T-helper 1 cell treated with Interleukin-12 subunit alpha and Interleukin-12 subunit beta and Interleukin-4 antibody, amounts not matched to agents 30 μg/mL and 1 μg/mL, for 36 hours (primary cell): ENCODE measurements around the gene NIPAL1.

Experiments used
- H3K27ac Mint-ChIP-seq: one replicate; pipeline ENCODE4 v1.8.0; 2021; ENCODE audit warnings: mild to moderate bottlenecking, mixed read lengths
- H3K27me3 Mint-ChIP-seq: one replicate; pipeline ENCODE4 v1.8.0; 2021; ENCODE audit warnings: low read depth, mixed read lengths
- H3K36me3 Mint-ChIP-seq: one replicate; pipeline ENCODE4 v1.8.0; 2021; ENCODE audit warnings: low read depth, mixed read lengths
- H3K4me1 Mint-ChIP-seq: one replicate; pipeline ENCODE4 v1.8.0; 2021; ENCODE audit warnings: low read depth, mixed read lengths
- H3K4me3 Mint-ChIP-seq: one replicate; pipeline ENCODE4 v1.8.0; 2021; ENCODE audit warnings: mild to moderate bottlenecking, moderate library complexity, mixed read lengths
- H3K9me3 Mint-ChIP-seq: one replicate; pipeline ENCODE4 v1.8.0; 2021; ENCODE audit warnings: mixed read lengths

The NIPAL1 gene

GRCh38 chr4:48015216-48015615 is 1.4 kb upstream of the NIPAL1 start:
- Mint-ChIP-seq H3K4me1 (peaks cover 11% of the 10 kb centered on the region), H3K9me3 (peaks cover 7% of the 10 kb centered on the region), H3K4me3 (no peak overlapping the region), H3K27ac (no peak overlapping the region), H3K36me3 (no peaks in the 10 kb centered on the region), H3K27me3 (peaks cover 41% of the 10 kb centered on the region)

GRCh38 chr4:48015678-48016077 is 894 bp upstream of the NIPAL1 start:
- Mint-ChIP-seq H3K9me3 (peaks cover 7% of the 10 kb centered on the region), H3K27ac (no peak overlapping the region), H3K36me3 (no peaks in the 10 kb centered on the region), H3K4me3 (peak overlapping the region; percentile 82), H3K27me3 (peaks cover 41% of the 10 kb centered on the region), H3K4me1 (peaks cover 11% of the 10 kb centered on the region)

- Mint-ChIP-seq H3K4me1 (peaks cover 11% of the 10 kb centered on the region), H3K9me3 (no peaks in the 10 kb centered on the region), H3K36me3 (no peaks in the 10 kb centered on the region), H3K4me3 (peak overlapping the region; percentile 41), H3K27me3 (peaks cover 45% of the 10 kb centered on the region), H3K27ac (no peak overlapping the region)
Measured at GRCh38 chr4:48017108-48017571, 568 bp downstream of the NIPAL1 start.

GRCh38 chr4:48018112-48018511 is 1.5 kb downstream of the NIPAL1 start:
- H3K9me3 Mint-ChIP-seq = no peaks in the 10 kb centered on the region
- H3K4me1 Mint-ChIP-seq = peaks cover 11% of the 10 kb centered on the region
- H3K27ac Mint-ChIP-seq = no peak overlapping the region
- H3K27me3 Mint-ChIP-seq = peaks cover 46% of the 10 kb centered on the region
- no peak overlapping the region for H3K4me3 Mint-ChIP-seq
- H3K36me3 Mint-ChIP-seq = no peaks in the 10 kb centered on the region

GRCh38 chr4:48021100-48021499 is 4.5 kb downstream of the NIPAL1 start:
- peaks cover 3% of the 10 kb centered on the region for H3K36me3 Mint-ChIP-seq
- no peak overlapping the region for H3K27ac Mint-ChIP-seq
- peaks cover 34% of the 10 kb centered on the region for H3K27me3 Mint-ChIP-seq
- no peaks in the 10 kb centered on the region for H3K9me3 Mint-ChIP-seq
- no peak overlapping the region for H3K4me3 Mint-ChIP-seq
- peaks cover 7% of the 10 kb centered on the region for H3K4me1 Mint-ChIP-seq

GRCh38 chr4:48022192-48022799 is 5.7 kb downstream of the NIPAL1 start:
- H3K27ac Mint-ChIP-seq = no peak overlapping the region
- no peak overlapping the region for H3K4me3 Mint-ChIP-seq
- peaks cover 32% of the 10 kb centered on the region for H3K27me3 Mint-ChIP-seq
- H3K9me3 Mint-ChIP-seq = no peaks in the 10 kb centered on the region
- H3K36me3 Mint-ChIP-seq = peaks cover 3% of the 10 kb centered on the region
- peaks cover 3% of the 10 kb centered on the region for H3K4me1 Mint-ChIP-seq

- H3K36me3 Mint-ChIP-seq = peaks cover 3% of the 10 kb centered on the region
- H3K27ac Mint-ChIP-seq = no peak overlapping the region
- H3K4me1 Mint-ChIP-seq = peaks cover 3% of the 10 kb centered on the region
- H3K4me3 Mint-ChIP-seq = no peak overlapping the region
- H3K27me3 Mint-ChIP-seq = peaks cover 12% of the 10 kb centered on the region
- H3K9me3 Mint-ChIP-seq = no peaks in the 10 kb centered on the region
Measured at GRCh38 chr4:48024522-48024921, 8.0 kb downstream of the NIPAL1 start.

- no peaks in the 10 kb centered on the region for H3K9me3 Mint-ChIP-seq
Measured at GRCh38 chr4:48025005-48025404, 8.4 kb downstream of the NIPAL1 start.

GRCh38 chr4:48027653-48028052 is 11.1 kb downstream of the NIPAL1 start:
- H3K36me3 Mint-ChIP-seq = peaks cover 3% of the 10 kb centered on the region
- H3K4me3 Mint-ChIP-seq = no peak overlapping the region
- H3K9me3 Mint-ChIP-seq = no peaks in the 10 kb centered on the region
- no peak overlapping the region for H3K27ac Mint-ChIP-seq
- H3K27me3 Mint-ChIP-seq = peaks cover 3% of the 10 kb centered on the region
- peaks cover 3% of the 10 kb centered on the region for H3K4me1 Mint-ChIP-seq

More at GRCh38 chr4:48025005-48025404, 8.4 kb downstream of the NIPAL1 start:
- H3K4me1 Mint-ChIP-seq = peaks cover 3% of the 10 kb centered on the region
- peaks cover 10% of the 10 kb centered on the region for H3K27me3 Mint-ChIP-seq
- H3K4me3 Mint-ChIP-seq = no peak overlapping the region
- H3K36me3 Mint-ChIP-seq = peaks cover 3% of the 10 kb centered on the region
- no peak overlapping the region for H3K27ac Mint-ChIP-seq

GRCh38 chr4:48028696-48029095 is 12.1 kb downstream of the NIPAL1 start:
- no peak overlapping the region for H3K4me3 Mint-ChIP-seq
- no peaks in the 10 kb centered on the region for H3K9me3 Mint-ChIP-seq
- H3K27me3 Mint-ChIP-seq = peaks cover 1% of the 10 kb centered on the region
- no peaks in the 10 kb centered on the region for H3K36me3 Mint-ChIP-seq
- H3K4me1 Mint-ChIP-seq = peaks cover 4% of the 10 kb centered on the region
- H3K27ac Mint-ChIP-seq = no peak overlapping the region

- Mint-ChIP-seq H3K4me1 (peaks cover 7% of the 10 kb centered on the region), H3K9me3 (no peaks in the 10 kb centered on the region), H3K4me3 (no peak overlapping the region), H3K36me3 (no peaks in the 10 kb centered on the region), H3K27me3 (peaks cover 3% of the 10 kb centered on the region), H3K27ac (no peak overlapping the region)
Measured at GRCh38 chr4:48030470-48030869, 13.9 kb downstream of the NIPAL1 start.

- no peak overlapping the region for H3K27ac Mint-ChIP-seq
- peaks cover 3% of the 10 kb centered on the region for H3K27me3 Mint-ChIP-seq
- H3K4me1 Mint-ChIP-seq = peaks cover 15% of the 10 kb centered on the region
- no peaks in the 10 kb centered on the region for H3K9me3 Mint-ChIP-seq
- no peaks in the 10 kb centered on the region for H3K36me3 Mint-ChIP-seq
- no peak overlapping the region for H3K4me3 Mint-ChIP-seq
Measured at GRCh38 chr4:48031802-48032525, 15.4 kb downstream of the NIPAL1 start.

GRCh38 chr4:48032721-48033120 is 16.1 kb downstream of the NIPAL1 start:
- Mint-ChIP-seq H3K27me3 (peaks cover 3% of the 10 kb centered on the region), H3K27ac (no peak overlapping the region), H3K4me1 (peaks cover 15% of the 10 kb centered on the region), H3K9me3 (no peaks in the 10 kb centered on the region), H3K4me3 (no peak overlapping the region), H3K36me3 (no peaks in the 10 kb centered on the region)

GRCh38 chr4:48033412-48033811 is 16.8 kb downstream of the NIPAL1 start:
- Mint-ChIP-seq H3K4me3 (no peak overlapping the region), H3K27me3 (peaks cover 3% of the 10 kb centered on the region), H3K36me3 (no peaks in the 10 kb centered on the region), H3K27ac (no peak overlapping the region), H3K4me1 (peaks cover 15% of the 10 kb centered on the region), H3K9me3 (no peaks in the 10 kb centered on the region)

GRCh38 chr4:48033825-48034413 is 17.3 kb downstream of the NIPAL1 start:
- Mint-ChIP-seq H3K9me3 (no peaks in the 10 kb centered on the region), H3K36me3 (no peaks in the 10 kb centered on the region), H3K27ac (no peak overlapping the region), H3K4me3 (no peak overlapping the region), H3K27me3 (peaks cover 3% of the 10 kb centered on the region), H3K4me1 (peaks cover 12% of the 10 kb centered on the region)
